ENCODE measurements around the gene CFAP221.

Gene CFAP221

GRCh38 chr2:119548516-119549120 is 4.4 kb downstream of the CFAP221 start:
- no peak overlapping the region for H3K4me3 ChIP-seq (ENCODE audit: low read length)
- TF ChIP-seq CTCF (conservative IDR thresholded peaks at IDR 0.05; ENCODE audit: low read depth, low read length), result no peak
- DNase-seq (ENCODE audit: low read depth), result no peak

GRCh38 chr2:119549241-119549640 is 5.0 kb downstream of the CFAP221 start:
- no peak for TF ChIP-seq CTCF (conservative IDR thresholded peaks at IDR 0.05; ENCODE audit: low read depth, low read length)
- H3K4me3 ChIP-seq (ENCODE audit: low read length), result no peak overlapping the region
- no peak for DNase-seq (ENCODE audit: low read depth)

- H3K4me3 ChIP-seq (ENCODE audit: low read length), result no peak overlapping the region
- no peak for DNase-seq (ENCODE audit: low read depth)
Observed at GRCh38 chr2:119550346-119550745, 6.1 kb downstream of the CFAP221 start.

GRCh38 chr2:119550856-119551255 is 6.6 kb downstream of the CFAP221 start:
- DNase-seq (ENCODE audit: low read depth), result no peak
- no peak for TF ChIP-seq CTCF (conservative IDR thresholded peaks at IDR 0.05; ENCODE audit: low read depth, low read length)
- H3K4me3 ChIP-seq (ENCODE audit: low read length), result no peak overlapping the region

More at GRCh38 chr2:119550346-119550745, 6.1 kb downstream of the CFAP221 start:
- no peak for TF ChIP-seq CTCF (conservative IDR thresholded peaks at IDR 0.05; ENCODE audit: low read depth, low read length)

- TF ChIP-seq CTCF (conservative IDR thresholded peaks at IDR 0.05; ENCODE audit: low read depth, low read length), result no peak
- DNase-seq (ENCODE audit: low read depth), result no peak
- no peak overlapping the region for H3K4me3 ChIP-seq (ENCODE audit: low read length)
Observed at GRCh38 chr2:119552902-119553301, 8.7 kb downstream of the CFAP221 start.

- TF ChIP-seq CTCF (conservative IDR thresholded peaks at IDR 0.05; ENCODE audit: low read depth, low read length), result no peak
- no peak overlapping the region for H3K4me3 ChIP-seq (ENCODE audit: low read length)
- no peak for DNase-seq (ENCODE audit: low read depth)
Observed at GRCh38 chr2:119553687-119554344, 9.6 kb downstream of the CFAP221 start.

- DNase-seq (ENCODE audit: low read depth), result no peak
- TF ChIP-seq CTCF (conservative IDR thresholded peaks at IDR 0.05; ENCODE audit: low read depth, low read length), result no peak
- H3K4me3 ChIP-seq (ENCODE audit: low read length), result no peak overlapping the region
Observed at GRCh38 chr2:119565481-119565880, 21.2 kb downstream of the CFAP221 start.
